Stimulated activated CD8-positive, alpha-beta memory T cell treated with anti-CD3 and anti-CD28 coated beads, Interleukin-15, amount 100 ng/mL, for 24 hours (primary cell): ENCODE results near the gene UBE4A.

Experiments used
- DNase-seq: peaks from one replicate; pipeline ENCODE4 v3.0.0-alpha.2; 2020; ENCODE audit warnings: low read depth

Gene UBE4A

DNA sequence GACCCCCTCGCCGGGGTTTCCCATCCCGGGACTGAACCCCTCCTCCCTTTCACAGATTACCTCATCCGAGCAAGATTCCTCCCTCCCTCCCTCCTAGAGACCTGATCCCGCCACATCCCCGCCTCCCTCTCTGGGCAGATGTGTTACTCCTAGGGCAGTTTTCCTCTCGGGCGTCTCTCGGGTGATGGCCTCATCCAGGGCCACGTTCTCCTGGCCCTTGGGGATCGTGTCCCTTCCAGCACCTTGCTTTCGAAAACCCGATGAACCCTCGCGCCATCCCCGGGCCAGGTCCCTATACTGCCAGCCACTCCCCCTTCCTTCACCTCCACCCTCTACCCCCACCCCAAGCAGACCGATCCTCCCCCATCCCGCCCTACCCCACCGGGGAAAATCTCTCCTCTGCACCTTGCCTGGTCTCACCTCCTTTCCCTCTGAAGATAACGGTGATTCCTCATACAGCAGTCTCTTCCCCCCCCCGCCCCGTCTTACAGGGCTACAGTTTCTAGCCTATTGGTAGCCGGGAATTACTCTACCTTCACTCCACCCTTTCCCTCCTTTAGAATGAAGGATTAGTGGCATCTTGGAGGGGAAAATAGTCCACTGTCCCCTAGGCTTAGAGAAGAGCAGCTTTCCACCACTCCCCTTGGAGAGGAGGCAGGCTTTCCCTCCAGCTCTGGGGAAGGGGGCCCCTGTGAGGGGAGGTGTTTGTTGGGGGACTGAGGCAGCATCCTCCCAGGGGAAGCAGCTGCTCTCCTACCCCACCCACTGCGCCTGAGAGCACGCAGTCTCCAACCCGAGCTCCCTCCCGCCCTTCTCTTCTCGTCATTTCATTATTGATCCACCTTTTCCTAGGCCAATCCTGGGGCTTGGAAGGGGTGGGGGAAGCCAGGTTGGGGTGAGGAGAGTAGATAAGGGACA, 78.1 kb downstream of the UBE4A start:
- no peak for DNase-seq

- no peak for DNase-seq
These were observed 79.0 kb downstream of the UBE4A start for GRCh38 chr11:118438314-118438931.

- DNase-seq = no peak
These were observed 80.2 kb downstream of the UBE4A start for GRCh38 chr11:118439646-118440045.

DNA sequence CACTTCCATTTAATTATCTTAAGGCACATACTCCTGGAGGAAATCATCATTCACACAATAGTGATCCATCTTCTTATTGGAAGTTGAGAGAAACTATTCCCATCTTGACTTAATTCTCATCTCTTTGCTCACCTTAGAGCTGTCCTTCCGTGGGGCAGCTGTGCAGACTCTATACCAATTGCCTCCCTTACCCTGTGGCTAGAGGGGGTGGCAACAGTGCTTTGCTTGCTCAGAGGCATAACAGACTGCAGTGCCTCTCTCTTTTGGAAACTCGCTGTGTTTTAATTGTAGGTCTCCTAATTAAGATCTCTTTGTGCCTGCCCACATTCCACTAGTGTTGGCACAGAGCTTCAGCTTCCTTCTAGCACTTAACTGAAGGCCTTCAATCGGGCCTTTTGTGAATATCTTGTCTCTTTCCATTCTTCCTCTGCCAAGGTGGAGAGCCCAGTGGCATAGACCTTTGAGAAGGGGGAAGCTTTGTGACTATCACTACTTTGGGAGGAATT, 82.4 kb downstream of the UBE4A start:
- DNase-seq = no peak

DNA sequence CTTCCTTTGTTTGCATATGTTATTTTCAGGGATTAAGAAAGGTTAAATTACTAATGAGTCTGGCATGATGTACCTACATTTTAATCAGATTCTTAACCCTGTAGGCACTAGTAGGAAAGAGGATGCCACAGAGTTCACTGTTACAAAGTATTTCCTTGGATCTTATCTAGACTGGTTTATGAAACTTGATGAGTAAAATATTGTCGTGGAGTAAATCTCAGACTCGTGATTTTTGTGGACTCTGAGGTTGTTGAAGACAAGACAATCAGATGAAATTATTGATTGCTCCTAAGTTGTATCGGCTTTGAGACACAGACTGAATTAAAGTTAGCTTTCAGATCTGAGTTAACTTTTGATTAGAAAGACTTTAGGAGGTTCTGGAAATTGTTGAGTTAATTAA, 82.9 kb downstream of the UBE4A start:
- DNase-seq = no peak

GRCh38 chr11:118442908-118443589, 83.6 kb downstream of the UBE4A start:
- no peak for DNase-seq

DNA sequence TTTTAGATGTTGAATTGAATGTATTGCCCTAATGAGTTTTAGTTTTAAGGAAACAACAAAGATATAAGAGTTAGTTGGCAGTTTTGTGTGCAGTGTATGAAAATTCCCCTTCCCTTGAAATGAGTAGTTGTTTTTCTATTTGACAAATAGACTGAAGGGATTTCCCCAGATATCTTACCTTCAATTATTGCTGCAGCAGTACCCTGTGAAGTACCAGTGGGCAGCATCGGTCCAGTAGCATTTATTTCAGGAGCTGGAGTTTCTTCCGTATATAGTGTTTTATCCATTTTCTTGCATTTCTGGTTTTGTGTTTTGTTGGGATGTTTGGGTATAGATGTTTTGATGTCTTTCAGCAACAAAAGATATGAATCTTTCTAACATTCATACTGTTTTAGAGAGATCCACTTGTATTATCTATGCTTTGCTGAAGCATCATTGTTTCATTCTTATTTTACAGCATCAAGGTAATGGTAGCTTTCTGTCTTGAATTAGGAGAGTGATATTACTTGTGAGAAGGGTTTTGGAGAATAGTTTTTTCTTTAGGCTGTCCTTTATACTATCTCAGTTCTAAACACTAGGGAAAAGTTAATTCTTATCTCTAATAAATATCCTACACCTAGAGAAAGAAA, 84.3 kb downstream of the UBE4A start:
- DNase-seq = no peak

DNA sequence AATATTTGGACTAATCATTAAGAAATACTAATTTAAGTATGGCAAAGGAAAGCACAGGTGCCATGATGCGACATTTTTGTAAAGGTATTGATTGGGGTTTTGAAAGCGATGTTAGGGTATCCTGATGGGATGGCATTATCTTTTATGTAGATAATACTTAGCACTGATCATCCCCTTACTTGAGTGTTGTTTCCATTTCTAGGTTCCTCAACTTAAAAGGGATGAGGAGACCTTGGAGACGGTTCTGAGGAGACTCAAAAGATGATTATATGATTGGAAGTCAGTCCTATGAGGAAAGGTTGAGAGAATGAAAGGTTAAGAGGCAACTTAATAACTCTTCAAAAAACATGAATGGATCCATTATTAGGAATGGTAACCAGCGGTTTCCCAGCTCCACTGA, 88.0 kb downstream of the UBE4A start:
- no peak for DNase-seq

GRCh38 chr11:118448294-118448693, 88.9 kb downstream of the UBE4A start:
- no peak for DNase-seq
